DND-41 (cell line): ENCODE measurements around the gene NUP50.

Source experiments
- ATAC-seq: fragments of 200-7000 bp; cut with Tn5 transposase; 3 replicates; pipeline ENCODE4 v1.9.1; 2021; ENCODE audit warnings: low read depth; ENCODE audit not compliant: insufficient read depth
- DNase-seq: peaks from one replicate; pipeline ENCODE4 v3.0.0-alpha.2; 2020
- H2AFZ ChIP-seq: 2 replicates; pipeline ENCODE4 v1.6.0; 2012; ENCODE audit warnings: low read depth, low read length
- H3K27ac ChIP-seq: 2 replicates; pipeline ENCODE4 v1.5.1; 2012; ENCODE audit warnings: low read length, inconsistent platforms
- H3K27me3 ChIP-seq: fragments of 200-600 bp; sonication (generic); 2 replicates; pipeline ENCODE4 v1.6.0; 2012; ENCODE audit warnings: low read length, mild to moderate bottlenecking, inconsistent platforms; ENCODE audit not compliant: insufficient read depth, poor library complexity
- H3K36me3 ChIP-seq: 2 replicates; pipeline ENCODE4 v1.5.1; 2012; ENCODE audit warnings: low read length, inconsistent platforms; ENCODE audit not compliant: insufficient read depth
- H3K4me1 ChIP-seq: 2 replicates; pipeline ENCODE4 v1.5.1; 2012; ENCODE audit warnings: mild to moderate bottlenecking, low read length; ENCODE audit not compliant: insufficient read depth
- H3K4me2 ChIP-seq: 2 replicates; pipeline ENCODE4 v1.6.0; 2012; ENCODE audit warnings: mild to moderate bottlenecking, moderate library complexity, low read length, inconsistent platforms; ENCODE audit not compliant: insufficient read depth
- H3K4me3 ChIP-seq, 2 experiments: fragments of 200-600 bp in 1 of 2; shearing (Covaris generic) in 1 of 2; 2 replicates each; pipeline ENCODE4 v1.5.1; 2012 to 2016; ENCODE audit warnings: inconsistent platforms in 2 of 2, low read length in 2 of 2, mild to moderate bottlenecking in 2 of 2, low read depth in 1 of 2, moderate library complexity in 1 of 2
- H3K79me2 ChIP-seq: 2 replicates; pipeline ENCODE4 v1.6.0; 2012; ENCODE audit warnings: low read length, inconsistent platforms; ENCODE audit not compliant: insufficient read depth
- H3K9ac ChIP-seq: 2 replicates; pipeline ENCODE4 v1.6.0; 2012; ENCODE audit warnings: low read depth, mild to moderate bottlenecking, inconsistent platforms, low read length, moderate library complexity
- H3K9me3 ChIP-seq: 2 replicates; pipeline ENCODE4 v1.5.1; 2012; ENCODE audit warnings: low read length, moderate library complexity, mild to moderate bottlenecking, inconsistent platforms; ENCODE audit not compliant: insufficient read depth, severe bottlenecking
- H4K20me1 ChIP-seq: 2 replicates; pipeline ENCODE4 v1.6.0; 2012; ENCODE audit warnings: low read length; ENCODE audit not compliant: insufficient read depth
- EZH2 ChIP-seq: IDR thresholded peaks from 3 replicates; pipeline ENCODE4 v1.6.1; 2012; ENCODE audit warnings: borderline replicate concordance, low read depth, mild to moderate bottlenecking, moderate library complexity, low read length, inconsistent platforms; ENCODE audit not compliant: severe bottlenecking
- TF ChIP-seq, protein P1 (sequence below): IDR thresholded peaks from 2 replicates; pipeline ENCODE4 v1.5.1; 2012; ENCODE audit warnings: borderline replicate concordance, low read length, moderate library complexity, mild to moderate bottlenecking; ENCODE audit not compliant: poor library complexity, severe bottlenecking; ENCODE audit errors: extremely low read depth

The NUP50 gene

DNA sequence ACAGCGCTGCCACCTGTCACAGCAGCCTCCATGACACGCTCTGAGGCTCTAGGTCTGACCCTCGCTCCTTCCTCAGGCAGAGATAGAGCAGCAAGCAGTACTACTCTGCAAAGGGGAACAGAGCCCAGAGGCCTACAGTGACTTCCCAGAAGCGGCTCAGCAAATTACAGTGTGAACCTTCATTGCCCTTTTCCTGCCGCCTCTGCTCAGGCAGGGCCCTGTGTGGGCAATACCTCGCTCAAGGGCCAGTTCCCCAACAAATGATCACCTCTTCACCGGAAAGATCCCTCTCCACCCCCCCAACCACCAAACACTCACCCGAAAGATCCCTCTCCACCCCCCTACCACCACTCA, 64.7 kb downstream of the NUP50 start:
- H3K79me2 ChIP-seq, result no peaks in the 10 kb centered on the region; the same call in 1 of the 2 replicates
- ATAC-seq (no peak), DNase-seq (no peak)
- H3K9me3 ChIP-seq, result no peaks in the 10 kb centered on the region
- TF ChIP-seq EZH2, result no peak
- TF ChIP-seq, protein P1, sequence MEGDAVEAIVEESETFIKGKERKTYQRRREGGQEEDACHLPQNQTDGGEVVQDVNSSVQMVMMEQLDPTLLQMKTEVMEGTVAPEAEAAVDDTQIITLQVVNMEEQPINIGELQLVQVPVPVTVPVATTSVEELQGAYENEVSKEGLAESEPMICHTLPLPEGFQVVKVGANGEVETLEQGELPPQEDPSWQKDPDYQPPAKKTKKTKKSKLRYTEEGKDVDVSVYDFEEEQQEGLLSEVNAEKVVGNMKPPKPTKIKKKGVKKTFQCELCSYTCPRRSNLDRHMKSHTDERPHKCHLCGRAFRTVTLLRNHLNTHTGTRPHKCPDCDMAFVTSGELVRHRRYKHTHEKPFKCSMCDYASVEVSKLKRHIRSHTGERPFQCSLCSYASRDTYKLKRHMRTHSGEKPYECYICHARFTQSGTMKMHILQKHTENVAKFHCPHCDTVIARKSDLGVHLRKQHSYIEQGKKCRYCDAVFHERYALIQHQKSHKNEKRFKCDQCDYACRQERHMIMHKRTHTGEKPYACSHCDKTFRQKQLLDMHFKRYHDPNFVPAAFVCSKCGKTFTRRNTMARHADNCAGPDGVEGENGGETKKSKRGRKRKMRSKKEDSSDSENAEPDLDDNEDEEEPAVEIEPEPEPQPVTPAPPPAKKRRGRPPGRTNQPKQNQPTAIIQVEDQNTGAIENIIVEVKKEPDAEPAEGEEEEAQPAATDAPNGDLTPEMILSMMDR, result no peak
- H3K36me3 ChIP-seq, result no peaks in the 10 kb centered on the region
- H3K27me3 ChIP-seq, result no peaks in the 10 kb centered on the region
- H3K4me3 ChIP-seq, result no peak overlapping the region
- no peak overlapping the region for H3K27ac ChIP-seq
- H3K4me2 ChIP-seq, result no peak overlapping the region
- no peaks in the 10 kb centered on the region for H3K4me1 ChIP-seq
- H2AFZ ChIP-seq, result no peak overlapping the region
- H4K20me1 ChIP-seq, result peaks cover 55% of the 10 kb centered on the region
- H3K9ac ChIP-seq, result no peak overlapping the region

DNA sequence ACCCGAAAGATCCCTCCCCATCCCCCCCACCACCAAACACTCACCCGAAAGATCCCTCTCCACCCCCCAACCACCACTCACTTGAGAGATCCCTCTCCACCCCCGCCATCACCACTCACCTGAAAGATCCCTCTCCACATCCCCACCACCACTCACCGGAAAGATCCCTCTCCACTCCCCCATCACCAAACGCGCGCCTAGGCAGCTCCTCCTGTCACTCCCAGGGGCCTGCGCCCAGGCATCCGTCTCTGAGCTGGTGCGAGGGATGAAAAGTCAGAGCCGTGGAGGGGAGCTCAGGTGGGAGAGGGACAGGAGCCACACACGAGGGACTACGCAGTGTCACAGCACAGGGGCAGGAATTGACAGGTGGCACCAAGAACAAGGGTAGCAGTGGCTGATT, 65.5 kb downstream of the NUP50 start:
- Histone ChIP-seq H3K4me2 (no peak overlapping the region), H2AFZ (no peak overlapping the region)
- DNase-seq, result no peak

GRCh38 chr22:45230026-45230721, 66.4 kb downstream of the NUP50 start:
- H3K27me3 ChIP-seq, result no peaks in the 10 kb centered on the region
- peaks cover 58% of the 10 kb centered on the region for H4K20me1 ChIP-seq
- H3K4me3 ChIP-seq, result no peak overlapping the region
- no peaks in the 10 kb centered on the region for H3K36me3 ChIP-seq
- no peak for ATAC-seq
- no peak overlapping the region for H3K9ac ChIP-seq
- TF ChIP-seq EZH2, result no peak
- TF ChIP-seq, protein P1, result no peak
- H3K79me2 ChIP-seq, result peaks cover 2% of the 10 kb centered on the region; the same call in 1 of the 2 replicates
- no peak overlapping the region for H2AFZ ChIP-seq
- H3K4me2 ChIP-seq, result no peak overlapping the region
- H3K27ac ChIP-seq, result no peak overlapping the region
- no peaks in the 10 kb centered on the region for H3K9me3 ChIP-seq
- no peaks in the 10 kb centered on the region for H3K4me1 ChIP-seq
- DNase-seq, result no peak

More for the DNA sequence above, 65.5 kb downstream of the NUP50 start:
- no peak overlapping the region for H3K27ac ChIP-seq
- no peaks in the 10 kb centered on the region for H3K27me3 ChIP-seq
- no peak for ATAC-seq
- TF ChIP-seq, protein P1, result no peak
- TF ChIP-seq EZH2, result no peak
- H3K9ac ChIP-seq, result no peak overlapping the region
- no peaks in the 10 kb centered on the region for H3K9me3 ChIP-seq
- H4K20me1 ChIP-seq, result peaks cover 59% of the 10 kb centered on the region
- H3K36me3 ChIP-seq, result no peaks in the 10 kb centered on the region
- no peak overlapping the region for H3K4me3 ChIP-seq
- H3K4me1 ChIP-seq, result no peaks in the 10 kb centered on the region
- H3K79me2 ChIP-seq, result peaks cover 2% of the 10 kb centered on the region; the same call in 1 of the 2 replicates
